Measurements from ENCODE around the gene AADACL2. TPM values are rescaled to one million over a fixed set of nuclear protein-coding genes. Genes with fewer than 3 reads are reported as not detected.

Gene AADACL2
- total and polyA plus RNA-seq, 9 of the 15 experiments (the other 6 are each of a cell fraction or from before 2014, with no cell fraction given): not detected

DNA sequence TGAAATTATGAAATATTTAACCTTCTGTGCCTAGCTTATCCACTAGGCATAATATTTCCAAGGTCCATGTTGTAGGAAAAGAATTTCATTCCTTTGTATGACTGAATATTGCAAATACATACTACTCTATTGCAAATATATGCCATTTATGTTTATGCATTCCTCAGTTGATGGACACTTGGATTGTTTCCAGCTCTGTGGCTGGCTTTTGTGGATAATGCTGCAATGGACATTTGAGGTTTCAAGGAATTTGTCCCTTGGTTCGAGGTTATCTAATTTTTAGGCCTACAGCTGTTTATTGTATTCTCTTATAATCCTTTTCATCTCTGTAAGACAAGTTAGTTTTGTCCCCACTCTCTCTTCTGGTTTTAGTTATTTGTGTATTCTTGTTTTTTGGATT, 7.7 kb upstream of the AADACL2 start (continued):
- TF ChIP-seq, protein P1, sequence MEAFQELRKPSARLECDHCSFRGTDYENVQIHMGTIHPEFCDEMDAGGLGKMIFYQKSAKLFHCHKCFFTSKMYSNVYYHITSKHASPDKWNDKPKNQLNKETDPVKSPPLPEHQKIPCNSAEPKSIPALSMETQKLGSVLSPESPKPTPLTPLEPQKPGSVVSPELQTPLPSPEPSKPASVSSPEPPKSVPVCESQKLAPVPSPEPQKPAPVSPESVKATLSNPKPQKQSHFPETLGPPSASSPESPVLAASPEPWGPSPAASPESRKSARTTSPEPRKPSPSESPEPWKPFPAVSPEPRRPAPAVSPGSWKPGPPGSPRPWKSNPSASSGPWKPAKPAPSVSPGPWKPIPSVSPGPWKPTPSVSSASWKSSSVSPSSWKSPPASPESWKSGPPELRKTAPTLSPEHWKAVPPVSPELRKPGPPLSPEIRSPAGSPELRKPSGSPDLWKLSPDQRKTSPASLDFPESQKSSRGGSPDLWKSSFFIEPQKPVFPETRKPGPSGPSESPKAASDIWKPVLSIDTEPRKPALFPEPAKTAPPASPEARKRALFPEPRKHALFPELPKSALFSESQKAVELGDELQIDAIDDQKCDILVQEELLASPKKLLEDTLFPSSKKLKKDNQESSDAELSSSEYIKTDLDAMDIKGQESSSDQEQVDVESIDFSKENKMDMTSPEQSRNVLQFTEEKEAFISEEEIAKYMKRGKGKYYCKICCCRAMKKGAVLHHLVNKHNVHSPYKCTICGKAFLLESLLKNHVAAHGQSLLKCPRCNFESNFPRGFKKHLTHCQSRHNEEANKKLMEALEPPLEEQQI (IDR thresholded peaks at IDR 0.05): peak; percentile 96
- TF ChIP-seq HOXB6 (CRISPR knock-in tag; IDR thresholded peaks at IDR 0.05; ENCODE audit: borderline replicate concordance) (no peak), HDAC3 (IDR thresholded peaks at IDR 0.05; ENCODE audit: borderline replicate concordance, partially characterized antibody) (peak; percentile 61), CCAR2 (IDR thresholded peaks at IDR 0.05; ENCODE audit: low read depth, low read length) (no peak), PPARD (CRISPR knock-in tag; IDR thresholded peaks at IDR 0.05) (no peak), NCOA6 (IDR thresholded peaks at IDR 0.05) (no peak), ZNF212 (CRISPR knock-in tag; IDR thresholded peaks at IDR 0.05) (no peak), HDAC2 (IDR thresholded peaks at IDR 0.05) (peak; percentile 47; the same call in 1 of the 2 replicates), MYC (IDR thresholded peaks at IDR 0.05; ENCODE audit: low read depth, low read length) (no peak), MYC (CRISPR knock-in tag; IDR thresholded peaks at IDR 0.05; ENCODE audit: borderline replicate concordance, low read depth) (no peak), TSC22D4 (tag; IDR thresholded peaks at IDR 0.05) (no peak), CBFA2T3 (IDR thresholded peaks at IDR 0.05) (peak; percentile 96), ZNF224 (CRISPR knock-in tag; IDR thresholded peaks at IDR 0.05) (no peak), HDAC1 (IDR thresholded peaks at IDR 0.05) (peak; percentile 28 to 77; a peak in 2 of 4 replicates), ZNF551 (CRISPR knock-in tag; IDR thresholded peaks at IDR 0.05) (no peak), SNRNP70 (optimal IDR thresholded peaks at IDR 0.05; ENCODE audit: low read depth, low read length) (no peak), KDM4B (IDR thresholded peaks at IDR 0.05; ENCODE audit: borderline replicate concordance in 2 of 2, low read depth in 1 of 2) (no peak), MTA2 (IDR thresholded peaks at IDR 0.05; ENCODE audit: low read depth) (peak; percentile 94), BACH1 (tag; IDR thresholded peaks at IDR 0.05) (no peak), FOXM1 (IDR thresholded peaks at IDR 0.05; ENCODE audit: low read depth) (peak; percentile 79; the same call in 1 of the 2 replicates), FOXM1 (CRISPR knock-in tag; IDR thresholded peaks at IDR 0.05; ENCODE audit: low read depth) (no peak), ETV5 (CRISPR knock-in tag; IDR thresholded peaks at IDR 0.05; ENCODE audit: low read depth) (no peak), MBD2 (IDR thresholded peaks at IDR 0.05; ENCODE audit: borderline replicate concordance, low read depth) (no peak; the same call in 1 of the 2 replicates), RBFOX2 (IDR thresholded peaks at IDR 0.05; ENCODE audit: low read depth, low read length) (no peak), SMAD3 (CRISPR knock-in tag; conservative IDR thresholded peaks at IDR 0.05) (no peak)
- TF ChIP-seq, protein P2, sequence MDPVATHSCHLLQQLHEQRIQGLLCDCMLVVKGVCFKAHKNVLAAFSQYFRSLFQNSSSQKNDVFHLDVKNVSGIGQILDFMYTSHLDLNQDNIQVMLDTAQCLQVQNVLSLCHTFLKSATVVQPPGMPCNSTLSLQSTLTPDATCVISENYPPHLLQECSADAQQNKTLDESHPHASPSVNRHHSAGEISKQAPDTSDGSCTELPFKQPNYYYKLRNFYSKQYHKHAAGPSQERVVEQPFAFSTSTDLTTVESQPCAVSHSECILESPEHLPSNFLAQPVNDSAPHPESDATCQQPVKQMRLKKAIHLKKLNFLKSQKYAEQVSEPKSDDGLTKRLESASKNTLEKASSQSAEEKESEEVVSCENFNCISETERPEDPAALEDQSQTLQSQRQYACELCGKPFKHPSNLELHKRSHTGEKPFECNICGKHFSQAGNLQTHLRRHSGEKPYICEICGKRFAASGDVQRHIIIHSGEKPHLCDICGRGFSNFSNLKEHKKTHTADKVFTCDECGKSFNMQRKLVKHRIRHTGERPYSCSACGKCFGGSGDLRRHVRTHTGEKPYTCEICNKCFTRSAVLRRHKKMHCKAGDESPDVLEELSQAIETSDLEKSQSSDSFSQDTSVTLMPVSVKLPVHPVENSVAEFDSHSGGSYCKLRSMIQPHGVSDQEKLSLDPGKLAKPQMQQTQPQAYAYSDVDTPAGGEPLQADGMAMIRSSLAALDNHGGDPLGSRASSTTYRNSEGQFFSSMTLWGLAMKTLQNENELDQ (CRISPR knock-in tag; IDR thresholded peaks at IDR 0.05; ENCODE audit: borderline replicate concordance): no peak
- TF ChIP-seq, protein P3, sequence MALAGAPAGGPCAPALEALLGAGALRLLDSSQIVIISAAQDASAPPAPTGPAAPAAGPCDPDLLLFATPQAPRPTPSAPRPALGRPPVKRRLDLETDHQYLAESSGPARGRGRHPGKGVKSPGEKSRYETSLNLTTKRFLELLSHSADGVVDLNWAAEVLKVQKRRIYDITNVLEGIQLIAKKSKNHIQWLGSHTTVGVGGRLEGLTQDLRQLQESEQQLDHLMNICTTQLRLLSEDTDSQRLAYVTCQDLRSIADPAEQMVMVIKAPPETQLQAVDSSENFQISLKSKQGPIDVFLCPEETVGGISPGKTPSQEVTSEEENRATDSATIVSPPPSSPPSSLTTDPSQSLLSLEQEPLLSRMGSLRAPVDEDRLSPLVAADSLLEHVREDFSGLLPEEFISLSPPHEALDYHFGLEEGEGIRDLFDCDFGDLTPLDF (CRISPR knock-in tag; IDR thresholded peaks at IDR 0.05): no peak
